ENCODE results near the gene PTK7. TPM values are rescaled to one million over a fixed set of nuclear protein-coding genes. Genes with fewer than 3 reads are reported as not detected.

Gene PTK7
- total RNA-seq, 1 experiment from 2014 or later: 257 TPM

DNA sequence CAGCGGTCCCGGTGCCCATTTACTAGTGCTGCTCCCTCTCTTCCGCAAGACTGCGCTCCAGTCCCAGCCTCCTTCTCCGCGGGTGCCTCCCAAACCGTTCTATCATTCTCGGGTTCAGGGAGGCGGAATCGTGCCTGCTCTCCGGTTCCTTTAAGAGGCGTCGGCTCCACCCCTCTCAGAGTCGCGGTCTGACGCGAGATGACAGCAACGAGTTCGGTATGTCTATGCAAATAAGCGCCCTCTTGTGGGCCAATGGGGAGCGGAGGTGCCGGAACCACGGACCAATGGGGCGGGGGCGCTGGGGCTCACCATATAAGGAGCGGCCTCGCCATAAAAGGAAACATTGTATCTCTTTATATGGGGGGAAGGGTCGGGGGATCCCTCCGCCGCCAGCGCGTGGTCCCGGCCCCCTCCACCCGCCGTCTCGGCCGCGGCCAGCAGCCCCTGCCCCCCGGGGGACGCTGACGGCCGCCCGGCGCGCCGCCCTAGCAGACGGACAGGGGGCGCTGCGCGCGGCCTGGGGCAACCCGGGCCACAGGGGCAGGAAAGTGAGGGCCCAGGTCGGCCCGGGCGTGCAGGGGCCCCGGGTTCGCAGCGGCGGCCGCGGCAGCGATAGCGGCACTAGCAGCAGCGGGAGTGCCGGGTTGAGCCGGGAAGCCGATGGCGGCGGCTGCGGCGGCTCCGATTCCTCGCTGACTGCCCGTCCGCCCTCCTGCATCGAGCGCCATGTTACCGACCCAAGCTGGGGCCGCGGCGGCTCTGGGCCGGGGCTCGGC lies 95.0 kb downstream of the PTK7 start, which contains the start of gene SRF:
Gene SRF, plus strand, starts transcription at position 339 of the 776 bp plus-strand sequence. Its CDS starts 388 bp downstream, at position 727.
- peak; percentile 100 for DNase-seq (ENCODE audit: low spot score)
- in situ Hi-C loops (cut with HindIII; ENCODE audit: low sequenced_read_pairs): no loop called here

DNA sequence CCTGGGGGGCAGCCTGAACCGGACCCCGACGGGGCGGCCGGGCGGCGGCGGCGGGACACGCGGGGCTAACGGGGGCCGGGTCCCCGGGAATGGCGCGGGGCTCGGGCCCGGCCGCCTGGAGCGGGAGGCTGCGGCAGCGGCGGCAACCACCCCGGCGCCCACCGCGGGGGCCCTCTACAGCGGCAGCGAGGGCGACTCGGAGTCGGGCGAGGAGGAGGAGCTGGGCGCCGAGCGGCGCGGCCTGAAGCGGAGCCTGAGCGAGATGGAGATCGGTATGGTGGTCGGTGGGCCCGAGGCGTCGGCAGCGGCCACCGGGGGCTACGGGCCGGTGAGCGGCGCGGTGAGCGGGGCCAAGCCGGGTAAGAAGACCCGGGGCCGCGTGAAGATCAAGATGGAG lies 95.6 kb downstream of the PTK7 start:
- DNase-seq (ENCODE audit: low spot score): no peak
- in situ Hi-C loops (cut with HindIII; ENCODE audit: low sequenced_read_pairs): no loop called here

DNA sequence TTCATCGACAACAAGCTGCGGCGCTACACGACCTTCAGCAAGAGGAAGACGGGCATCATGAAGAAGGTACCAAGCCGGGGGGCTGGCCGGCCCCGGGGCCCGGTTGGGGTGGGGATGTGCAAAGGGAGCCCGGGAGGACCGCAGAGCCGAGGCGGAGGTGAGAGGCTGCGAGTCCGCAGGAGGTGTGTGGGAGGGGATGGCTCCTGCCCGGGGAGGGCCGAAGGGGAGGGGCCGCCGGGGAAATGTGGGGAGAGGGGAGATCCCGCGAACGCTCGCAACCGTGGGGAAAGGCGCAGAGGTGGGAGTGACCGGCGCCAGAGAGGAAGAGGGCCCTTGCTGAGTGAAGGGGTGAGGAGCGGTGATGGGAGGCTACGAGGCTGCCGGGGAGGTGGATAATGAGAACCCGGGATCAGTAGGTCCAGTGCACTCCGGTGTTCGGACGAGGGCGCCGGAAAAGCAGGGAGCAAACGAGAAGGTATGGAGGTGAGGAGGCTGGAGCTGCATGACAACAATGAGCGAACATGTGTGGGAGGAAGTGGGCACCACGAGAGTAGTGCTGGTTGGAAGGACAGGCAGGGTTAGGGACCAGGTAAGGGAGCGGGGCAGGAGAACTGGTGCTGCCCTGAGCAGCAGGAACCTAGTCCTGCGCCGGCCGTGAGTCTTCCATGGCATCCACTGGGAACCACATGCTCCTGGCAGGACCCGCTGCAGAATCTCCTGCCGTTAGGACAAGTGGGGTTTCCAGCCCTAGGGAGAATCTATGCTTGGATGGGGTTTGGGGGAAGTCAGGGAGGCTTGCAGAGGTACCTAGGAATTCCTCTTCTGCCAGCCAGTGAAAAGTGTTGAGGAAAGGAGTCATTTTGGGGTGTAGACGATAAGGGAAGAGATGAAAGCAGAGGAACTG lies 96.2 kb downstream of the PTK7 start:
- DNase-seq (ENCODE audit: low spot score): peak; percentile 50
- in situ Hi-C loops (cut with HindIII; ENCODE audit: low sequenced_read_pairs): no loop called here

DNA sequence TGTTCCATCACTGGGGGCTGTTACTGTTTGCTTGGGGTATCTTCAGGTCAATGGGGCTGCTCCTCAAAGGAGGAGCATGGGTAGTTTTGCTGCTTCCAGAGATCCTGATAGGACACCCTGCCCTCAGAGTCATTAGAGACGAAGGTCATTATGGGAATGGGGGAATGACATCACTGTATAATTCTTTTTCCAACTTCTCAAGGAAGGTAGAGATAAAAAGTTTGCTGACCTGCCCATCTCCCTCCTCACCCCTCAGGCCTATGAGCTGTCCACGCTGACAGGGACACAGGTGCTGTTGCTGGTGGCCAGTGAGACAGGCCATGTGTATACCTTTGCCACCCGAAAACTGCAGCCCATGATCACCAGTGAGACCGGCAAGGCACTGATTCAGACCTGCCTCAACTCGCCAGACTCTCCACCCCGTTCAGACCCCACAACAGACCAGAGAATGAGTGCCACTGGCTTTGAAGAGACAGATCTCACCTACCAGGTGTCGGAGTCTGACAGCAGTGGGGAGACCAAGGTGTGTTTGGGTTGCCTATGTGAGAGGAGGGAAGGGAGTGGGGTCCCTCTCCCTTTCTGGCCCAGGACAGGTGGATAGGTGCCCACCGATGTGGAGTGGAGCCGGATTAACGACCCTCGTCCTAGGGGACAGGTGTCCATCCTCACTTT lies 97.6 kb downstream of the PTK7 start:
- DNase-seq (ENCODE audit: low spot score): no peak
- in situ Hi-C loops (cut with HindIII; ENCODE audit: low sequenced_read_pairs): no loop called here

DNA sequence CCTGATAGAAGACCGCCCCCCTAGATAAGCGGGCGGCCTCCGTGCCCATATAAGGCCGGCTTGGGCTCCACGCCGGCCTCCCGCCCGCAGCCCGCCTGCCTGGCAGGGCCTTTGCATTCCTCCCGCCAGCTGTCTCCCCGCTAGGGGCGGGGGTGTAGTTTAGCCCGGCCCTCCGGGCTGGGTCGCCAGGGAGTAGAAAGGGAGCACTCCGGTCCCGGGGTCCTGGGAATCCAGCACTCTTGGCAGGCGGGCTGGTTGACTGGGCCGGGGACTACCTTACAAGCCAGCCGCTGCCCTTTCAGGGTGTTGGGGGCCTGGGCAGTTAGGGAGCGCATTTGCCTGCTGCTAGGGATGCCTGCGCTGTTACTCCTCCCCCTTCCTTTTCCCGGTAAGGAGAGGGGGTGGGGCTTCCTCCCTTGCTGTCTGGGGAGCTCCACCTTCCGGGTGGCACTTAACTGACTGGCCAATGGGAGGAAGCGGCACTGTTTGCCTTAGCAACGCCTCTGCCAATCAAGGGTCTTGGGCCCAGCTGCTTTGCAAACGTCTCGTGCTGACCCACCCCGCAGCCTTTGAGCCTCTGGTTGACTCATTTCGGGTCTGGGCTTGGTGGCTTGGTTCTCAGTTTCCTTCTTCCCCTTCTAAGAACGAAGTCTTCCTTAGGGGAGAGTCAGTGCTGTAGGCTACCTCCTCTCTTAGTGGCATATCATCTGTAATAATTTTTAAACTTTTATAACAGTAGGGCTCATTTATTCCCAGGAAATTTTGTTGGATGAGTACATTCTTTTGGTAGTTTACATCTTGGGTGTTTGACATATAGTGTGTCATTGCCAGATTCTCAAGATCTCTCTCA lies 98.4 kb downstream of the PTK7 start:
- in situ Hi-C loops (cut with HindIII; ENCODE audit: low sequenced_read_pairs): no loop called here
- DNase-seq (ENCODE audit: low spot score): peak; percentile 99

DNA sequence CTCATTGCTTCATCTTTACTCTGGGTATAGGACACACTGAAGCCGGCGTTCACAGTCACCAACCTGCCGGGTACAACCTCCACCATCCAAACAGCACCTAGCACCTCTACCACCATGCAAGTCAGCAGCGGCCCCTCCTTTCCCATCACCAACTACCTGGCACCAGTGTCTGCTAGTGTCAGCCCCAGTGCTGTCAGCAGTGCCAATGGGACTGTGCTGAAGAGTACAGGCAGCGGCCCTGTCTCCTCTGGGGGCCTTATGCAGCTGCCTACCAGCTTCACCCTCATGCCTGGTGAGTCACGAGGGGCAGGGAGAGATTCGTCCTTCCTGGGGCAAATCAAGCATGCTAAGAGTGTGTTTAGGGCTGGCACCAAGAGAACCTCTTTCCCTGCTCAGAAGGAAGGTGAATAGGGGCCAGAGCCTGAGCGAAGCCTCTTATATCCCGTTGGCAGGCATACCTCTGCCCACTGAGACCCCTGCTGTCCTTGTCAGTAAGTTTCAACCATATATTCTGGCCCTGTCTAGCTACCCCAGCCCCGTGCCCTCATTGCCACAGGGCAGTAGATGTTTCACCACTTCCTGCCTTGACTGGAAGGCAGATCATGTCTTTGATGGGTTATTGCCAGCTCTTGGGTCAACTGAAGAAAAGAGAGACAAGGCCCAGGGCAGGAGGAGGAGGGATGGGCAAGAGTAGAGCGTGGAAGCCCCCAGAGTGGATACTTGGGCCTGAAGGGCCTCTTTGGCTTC lies 99.7 kb downstream of the PTK7 start:
- in situ Hi-C loops (cut with HindIII; ENCODE audit: low sequenced_read_pairs): no loop called here
- DNase-seq (ENCODE audit: low spot score): no peak

DNA sequence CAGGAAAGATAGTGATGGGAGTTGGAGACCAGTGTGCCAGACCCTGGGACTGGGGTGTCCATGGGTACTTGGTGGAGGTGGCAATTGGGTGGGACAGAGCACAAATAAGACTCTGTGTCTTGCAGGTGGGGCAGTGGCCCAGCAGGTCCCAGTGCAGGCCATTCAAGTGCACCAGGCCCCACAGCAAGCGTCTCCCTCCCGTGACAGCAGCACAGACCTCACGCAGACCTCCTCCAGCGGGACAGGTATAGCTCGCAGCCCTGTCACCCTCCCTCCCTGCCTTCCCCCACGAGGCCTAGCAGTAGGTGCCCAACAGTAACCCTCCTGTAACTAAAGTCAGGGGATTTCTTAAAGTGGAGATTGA lies 100.3 kb downstream of the PTK7 start:
- no peak for DNase-seq (ENCODE audit: low spot score)
- in situ Hi-C loops (cut with HindIII; ENCODE audit: low sequenced_read_pairs): no loop called here

DNA sequence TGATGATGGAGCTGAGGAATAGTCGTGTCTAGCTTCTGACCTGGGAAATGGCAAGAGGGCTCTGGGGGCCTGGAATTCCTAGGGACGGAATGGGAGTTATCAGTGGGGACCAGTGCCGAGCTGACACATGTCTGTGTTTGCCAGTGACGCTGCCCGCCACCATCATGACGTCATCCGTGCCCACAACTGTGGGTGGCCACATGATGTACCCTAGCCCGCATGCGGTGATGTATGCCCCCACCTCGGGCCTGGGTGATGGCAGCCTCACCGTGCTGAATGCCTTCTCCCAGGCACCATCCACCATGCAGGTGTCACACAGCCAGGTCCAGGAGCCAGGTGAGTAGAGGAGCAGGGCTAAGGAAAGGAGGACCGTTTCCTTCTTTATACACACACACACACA lies 102.0 kb downstream of the PTK7 start:
- DNase-seq (ENCODE audit: low spot score): no peak
- in situ Hi-C loops (cut with HindIII; ENCODE audit: low sequenced_read_pairs): no loop called here

DNA sequence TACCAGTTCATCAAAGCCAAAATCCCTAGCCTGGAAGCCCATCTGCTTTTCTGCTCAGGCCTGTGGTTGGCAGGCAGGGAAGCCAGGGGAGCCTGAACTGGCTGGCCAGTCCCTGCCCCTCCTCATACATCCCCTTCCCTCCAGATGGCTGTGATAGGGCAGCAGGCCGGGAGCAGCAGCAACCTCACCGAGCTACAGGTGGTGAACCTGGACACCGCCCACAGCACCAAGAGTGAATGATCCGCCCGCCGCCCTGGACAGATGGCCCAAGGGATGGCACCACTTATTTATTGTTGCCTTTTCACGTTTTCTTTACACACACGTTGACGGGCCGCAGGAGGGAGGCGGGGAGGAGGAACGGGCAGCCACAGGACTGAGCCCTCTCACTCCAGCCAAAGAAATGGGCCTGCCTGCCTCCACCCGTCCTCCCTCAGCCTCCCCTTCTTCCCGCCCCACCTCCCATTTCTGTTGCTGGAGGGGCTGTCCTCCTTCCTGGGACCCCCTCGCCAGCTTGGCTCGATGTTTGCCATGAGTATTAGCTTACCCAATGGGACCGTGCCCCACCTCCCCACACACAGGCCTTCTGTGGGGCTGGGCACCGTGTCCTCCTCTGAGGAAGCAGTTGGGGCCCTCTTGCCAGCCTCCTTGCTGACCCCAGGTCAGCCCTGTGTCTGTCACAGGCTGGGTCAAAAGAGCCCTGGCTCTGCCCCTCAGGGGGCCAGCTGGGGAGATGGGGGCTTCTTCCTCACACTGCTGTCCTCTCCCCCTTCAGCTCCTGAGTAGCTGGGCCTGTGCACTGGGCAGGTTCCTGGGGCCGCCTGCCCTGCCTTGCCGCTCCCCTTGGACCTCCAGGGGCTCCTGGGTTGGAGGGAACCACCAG lies 103.1 kb downstream of the PTK7 start:
- in situ Hi-C loops (cut with HindIII; ENCODE audit: low sequenced_read_pairs): no loop called here
- no peak for DNase-seq (ENCODE audit: low spot score)

DNA sequence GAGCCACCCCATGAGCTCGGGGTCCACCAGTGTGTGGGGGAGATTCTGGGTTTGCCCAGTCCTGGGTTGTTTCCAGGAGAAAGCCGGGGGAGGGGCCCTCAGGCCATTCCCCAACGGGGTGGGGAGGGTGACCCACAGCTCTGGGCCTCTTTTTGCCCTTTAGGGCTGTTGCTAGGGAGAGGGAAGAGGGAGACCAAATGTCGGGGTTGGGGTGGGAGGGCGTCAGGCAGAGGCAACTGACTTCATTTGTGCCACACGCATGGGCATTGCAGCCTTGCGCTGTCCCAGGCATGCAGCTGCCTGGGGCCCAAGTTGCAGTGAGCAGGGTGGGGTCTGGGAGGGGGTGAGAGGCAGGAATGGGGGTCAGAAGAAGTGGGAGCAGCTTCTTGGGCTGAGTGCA lies 103.9 kb downstream of the PTK7 start:
- no peak for DNase-seq (ENCODE audit: low spot score)
- in situ Hi-C loops (cut with HindIII; ENCODE audit: low sequenced_read_pairs): no loop called here

DNA sequence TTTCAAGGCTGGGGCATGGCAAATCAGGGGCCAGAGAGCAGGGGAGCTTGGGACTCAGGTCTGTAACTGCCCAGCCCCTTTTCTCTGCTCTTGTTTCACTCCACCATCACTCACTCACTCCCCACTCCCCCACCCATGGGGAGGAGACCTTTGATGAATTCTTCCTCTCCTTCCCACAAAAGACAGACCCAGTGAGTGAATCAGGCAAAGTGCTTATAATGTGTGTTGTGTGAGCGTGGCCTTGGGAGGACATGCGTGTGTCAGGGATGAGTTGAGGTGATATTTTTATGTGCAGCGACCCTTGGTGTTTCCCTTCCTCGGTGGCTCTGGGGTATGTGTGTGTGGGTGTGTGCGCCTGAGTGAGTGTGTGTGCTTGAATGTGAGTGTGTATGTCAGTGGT lies 104.9 kb downstream of the PTK7 start:
- DNase-seq (ENCODE audit: low spot score): no peak
- in situ Hi-C loops (cut with HindIII; ENCODE audit: low sequenced_read_pairs): no loop called here

DNA sequence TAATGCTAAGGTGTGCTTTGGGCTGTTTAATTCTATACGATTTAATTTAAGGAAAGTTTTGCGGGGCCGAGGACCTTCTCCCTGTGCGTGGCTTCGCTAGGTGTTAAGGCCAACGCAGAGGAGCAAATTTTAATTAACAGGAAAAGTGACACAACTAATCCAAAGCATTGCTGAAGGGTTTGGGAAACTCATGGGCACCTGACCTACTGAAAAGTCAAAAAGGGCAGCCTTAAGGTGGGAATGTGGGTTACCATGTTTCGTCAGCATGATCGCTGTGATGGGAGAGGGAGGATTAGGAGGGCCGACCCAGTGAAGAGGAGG lies 105.5 kb downstream of the PTK7 start:
- no peak for DNase-seq (ENCODE audit: low spot score)
- in situ Hi-C loops (cut with HindIII; ENCODE audit: low sequenced_read_pairs): no loop called here

DNA sequence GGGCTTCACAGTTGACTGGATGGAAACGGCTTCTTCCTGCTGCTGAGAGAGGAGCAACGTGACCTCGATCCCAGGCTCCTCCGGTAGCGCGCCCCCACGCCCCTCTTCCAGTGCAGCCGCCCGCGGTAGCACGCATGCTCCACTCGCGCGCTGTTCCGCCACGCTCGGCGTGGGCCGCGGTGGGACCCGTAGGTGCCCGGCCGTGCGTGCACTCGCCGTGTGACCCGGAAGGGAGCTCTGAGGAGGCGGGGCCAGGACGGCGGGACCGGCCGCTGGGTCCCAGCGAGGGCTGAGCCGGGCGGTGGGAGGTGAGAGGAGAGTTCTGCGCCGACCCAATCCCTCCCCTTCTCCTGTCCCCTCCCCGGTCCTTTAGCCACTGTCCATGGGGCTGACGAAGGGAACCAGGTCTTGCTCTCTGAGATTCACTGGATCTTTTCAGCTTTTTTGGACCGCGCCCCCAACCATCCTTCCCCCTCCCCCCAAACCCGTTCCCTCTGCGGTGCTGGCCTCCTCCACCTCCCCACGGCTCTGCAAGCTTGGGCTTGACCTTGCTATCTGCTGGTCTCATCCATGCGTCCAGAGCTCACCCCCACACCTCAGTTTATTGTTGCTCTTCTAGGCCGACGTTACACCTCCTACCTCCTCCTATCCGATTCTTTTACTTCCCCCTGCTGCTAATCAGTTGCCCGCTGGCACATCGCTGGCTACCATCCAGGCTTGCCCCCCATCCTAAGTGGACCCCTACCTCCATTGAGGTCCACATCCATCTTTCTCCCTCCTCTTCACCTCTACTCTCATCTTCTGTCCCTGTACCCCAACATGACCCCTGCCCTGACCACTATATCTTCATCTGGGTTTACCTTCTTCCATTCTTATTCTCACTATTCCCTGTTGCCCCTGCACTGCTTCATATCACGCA lies 106.1 kb downstream of the PTK7 start, which contains the start of gene CUL9:
Gene CUL9, plus strand, starts transcription at position 255 of the 919 bp plus-strand sequence. CDS start 2,115 bp downstream, outside the sequence.
- in situ Hi-C loops (cut with HindIII; ENCODE audit: low sequenced_read_pairs): no loop called here
- peak; percentile 81 for DNase-seq (ENCODE audit: low spot score)

DNA sequence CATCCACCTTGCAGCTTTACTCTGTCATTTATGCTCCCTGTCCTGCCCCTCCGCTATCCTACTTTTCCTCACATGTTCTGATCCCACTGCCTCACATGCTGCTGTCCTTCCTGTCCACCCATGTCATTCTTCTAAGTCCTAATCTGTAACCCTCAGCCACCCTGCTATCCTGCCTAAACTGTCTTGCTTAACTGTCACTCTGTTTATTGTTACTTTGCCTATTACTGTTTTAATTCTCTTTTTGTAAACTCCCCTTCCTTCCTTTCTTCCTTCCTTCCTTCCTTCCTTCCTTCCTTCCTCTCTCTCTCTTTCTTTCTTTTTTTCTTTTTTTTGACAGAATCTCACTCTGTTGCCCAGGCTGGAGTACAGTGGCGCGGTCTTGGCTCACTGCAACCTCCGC lies 107.3 kb downstream of the PTK7 start:
- DNase-seq (ENCODE audit: low spot score): no peak
- in situ Hi-C loops (cut with HindIII; ENCODE audit: low sequenced_read_pairs): no loop called here

DNA sequence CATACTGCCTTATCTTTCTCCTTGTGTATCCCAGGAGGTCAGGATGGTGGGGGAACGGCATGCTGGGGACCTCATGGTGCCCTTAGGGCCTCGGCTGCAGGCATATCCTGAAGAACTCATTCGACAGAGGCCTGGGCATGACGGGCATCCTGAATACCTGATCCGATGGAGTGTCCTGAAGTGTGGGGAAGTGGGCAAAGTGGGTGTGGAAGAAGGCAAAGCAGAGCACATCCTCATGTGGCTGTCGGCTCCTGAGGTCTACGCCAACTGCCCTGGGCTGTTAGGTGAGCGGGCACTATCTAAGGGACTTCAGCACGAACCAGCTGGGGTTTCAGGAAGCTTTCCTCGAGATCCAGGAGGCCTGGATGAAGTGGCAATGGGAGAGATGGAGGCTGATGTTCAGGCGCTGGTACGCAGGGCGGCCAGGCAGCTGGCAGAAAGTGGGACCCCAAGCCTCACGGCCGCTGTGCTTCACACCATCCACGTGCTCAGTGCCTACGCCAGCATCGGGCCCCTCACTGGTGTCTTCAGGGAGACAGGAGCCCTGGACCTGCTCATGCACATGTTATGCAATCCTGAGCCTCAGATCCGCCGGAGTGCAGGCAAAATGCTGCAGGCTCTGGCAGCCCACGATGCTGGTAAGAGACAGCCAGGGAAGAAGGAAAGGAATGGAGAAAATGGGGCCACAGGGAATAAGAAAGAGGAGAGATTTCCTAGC lies 108.3 kb downstream of the PTK7 start:
- no peak for DNase-seq (ENCODE audit: low spot score)
- in situ Hi-C loops (cut with HindIII; ENCODE audit: low sequenced_read_pairs): no loop called here
